ENCODE results near the gene TSPAN14. TPM values are rescaled to one million over a fixed set of nuclear protein-coding genes. Genes with fewer than 3 reads are reported as not detected.
"Not testable (repeated sequence)": the region's sequence is repeated elsewhere in the genome, so short reads cannot be mapped to it uniquely, and the experiment has no call there.

The TSPAN14 gene
- polyA plus RNA-seq, 2 donors, result 50.6 to 63.2 TPM

DNA sequence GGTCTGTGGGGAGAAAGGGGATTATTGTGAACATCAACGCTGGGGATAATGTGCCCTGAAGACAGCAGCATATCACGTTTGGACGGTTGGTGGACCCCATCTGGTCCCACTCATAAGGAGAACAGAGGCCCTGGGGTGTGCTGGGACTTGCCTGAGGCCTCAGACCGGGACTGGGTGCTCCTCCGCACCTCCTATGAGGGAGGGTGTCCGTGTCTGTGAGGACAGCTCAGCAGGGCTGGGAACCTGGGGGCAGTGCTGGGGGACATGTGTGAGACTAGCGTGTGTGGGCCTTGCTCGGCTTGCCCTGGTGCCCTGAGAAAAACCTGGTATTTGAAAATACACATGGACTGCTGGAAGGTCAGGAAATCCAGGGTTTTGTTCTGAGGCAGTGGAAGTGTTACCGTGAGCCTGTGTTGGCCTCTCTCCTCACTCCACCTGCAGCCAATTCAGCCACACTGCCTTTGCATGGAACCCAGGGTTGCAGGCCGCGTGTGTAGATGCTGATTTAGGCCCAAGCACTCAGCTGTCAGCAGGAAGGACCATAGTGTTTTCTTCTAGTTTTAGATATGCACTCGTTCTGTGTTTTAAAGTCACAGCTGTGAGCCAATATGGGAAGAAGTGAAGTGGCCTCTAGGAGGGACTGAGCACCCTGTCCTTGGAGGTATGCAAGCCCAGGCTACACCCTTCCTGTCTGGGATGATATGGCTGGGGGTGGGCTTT is 70.2 kb downstream of the TSPAN14 start:
- peaks cover 8 to 18% of the 10 kb centered on the region in 2 donors for H3K36me3 ChIP-seq (ENCODE audit: control insufficient read depth in 2 of 2, insufficient read depth in 2 of 2, low read length in 1 of 2)
- H3K4me1 ChIP-seq (ENCODE audit: control insufficient read depth in 2 of 2, insufficient read depth in 2 of 2, low read length in 1 of 2), result peaks cover 0 to 6% of the 10 kb centered on the region in 2 donors
- WGBS, 2 donors, result 55 to 65% methylated on average over 12 of the region's 12 CpGs
- no peak overlapping the region for H3K4me3 ChIP-seq (ENCODE audit: low read depth in 1 of 2, low read length in 2 of 2)
- peak overlapping the region in 1 of 2 donors; percentile 28 for H3K27ac ChIP-seq (ENCODE audit: low read depth in 2 of 2, low read length in 1 of 2)
- no peaks in the 10 kb centered on the region for H3K9me3 ChIP-seq (ENCODE audit: control insufficient read depth in 2 of 2, insufficient read depth in 1 of 2, low read depth in 1 of 2, low read length in 1 of 2)
- H3K27me3 ChIP-seq (ENCODE audit: control insufficient read depth in 1 of 2, insufficient read depth in 2 of 2, low read length in 2 of 2), result no peaks in the 10 kb centered on the region

DNA sequence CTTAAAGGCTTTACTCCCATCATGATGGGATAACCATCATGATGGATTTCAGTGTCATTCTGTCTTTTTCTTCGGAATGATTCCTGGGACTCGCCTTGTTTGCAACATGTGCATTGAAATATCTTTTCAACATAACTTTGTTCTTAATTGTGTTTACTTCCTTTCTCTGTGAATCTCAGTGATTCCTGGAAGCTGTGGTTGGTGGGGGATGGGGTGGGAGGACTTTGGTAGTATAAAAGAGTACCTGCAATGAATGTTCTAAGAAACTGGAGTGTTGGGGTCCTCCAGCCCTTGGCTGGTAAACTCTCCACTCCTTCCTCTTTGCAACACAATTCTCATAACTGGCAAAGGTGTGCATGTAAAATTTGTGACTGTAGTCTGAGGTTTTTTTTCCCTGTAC is 72.1 kb downstream of the TSPAN14 start:
- H3K36me3 ChIP-seq (ENCODE audit: control insufficient read depth in 2 of 2, insufficient read depth in 2 of 2, low read length in 1 of 2), result peaks cover 0 to 2% of the 10 kb centered on the region in 2 donors
- no peaks in the 10 kb centered on the region for H3K27me3 ChIP-seq (ENCODE audit: control insufficient read depth in 1 of 2, insufficient read depth in 2 of 2, low read length in 2 of 2)
- no peaks in the 10 kb centered on the region for H3K9me3 ChIP-seq (ENCODE audit: control insufficient read depth in 2 of 2, insufficient read depth in 1 of 2, low read depth in 1 of 2, low read length in 1 of 2)
- 59 to 63% methylated on average over 2 of the region's 2 CpGs for WGBS, 2 donors
- H3K4me3 ChIP-seq (ENCODE audit: low read depth in 1 of 2, low read length in 2 of 2), result no peak overlapping the region
- H3K27ac ChIP-seq (ENCODE audit: low read depth in 2 of 2, low read length in 1 of 2), result no peak overlapping the region
- peaks cover 0 to 6% of the 10 kb centered on the region in 2 donors for H3K4me1 ChIP-seq (ENCODE audit: control insufficient read depth in 2 of 2, insufficient read depth in 2 of 2, low read length in 1 of 2)

DNA sequence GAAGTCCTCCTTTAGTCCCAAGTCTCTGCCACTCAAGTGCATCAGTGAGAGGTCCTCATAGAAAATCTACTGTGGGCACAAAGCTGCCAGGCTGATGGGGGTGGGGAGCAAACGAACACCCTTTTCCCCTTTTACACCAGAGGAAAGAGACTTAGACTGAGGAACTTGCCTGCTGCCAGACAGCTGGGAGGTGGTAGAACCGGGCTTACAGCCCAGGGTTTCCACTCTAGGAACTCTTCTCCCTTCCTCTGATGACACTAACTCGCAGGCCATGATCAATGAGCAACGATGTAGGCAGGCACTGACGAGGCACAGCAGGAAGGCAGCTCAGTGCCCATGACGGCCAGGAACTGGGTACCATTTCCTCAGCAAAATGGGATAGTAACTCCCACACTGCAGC is 72.6 kb downstream of the TSPAN14 start:
- Histone ChIP-seq H3K9me3 (ENCODE audit: control insufficient read depth in 2 of 2, insufficient read depth in 1 of 2, low read depth in 1 of 2, low read length in 1 of 2) (no peaks in the 10 kb centered on the region), H3K27me3 (ENCODE audit: control insufficient read depth in 1 of 2, insufficient read depth in 2 of 2, low read length in 2 of 2) (no peaks in the 10 kb centered on the region), H3K4me3 (ENCODE audit: low read depth in 1 of 2, low read length in 2 of 2) (no peak overlapping the region), H3K36me3 (ENCODE audit: control insufficient read depth in 2 of 2, insufficient read depth in 2 of 2, low read length in 1 of 2) (no peaks in the 10 kb centered on the region), H3K4me1 (ENCODE audit: control insufficient read depth in 2 of 2, insufficient read depth in 2 of 2, low read length in 1 of 2) (peaks cover 0 to 6% of the 10 kb centered on the region in 2 donors), H3K27ac (ENCODE audit: low read depth in 2 of 2, low read length in 1 of 2) (no peak overlapping the region)
- WGBS, 2 donors, result 40 to 48% methylated on average over 6 of the region's 6 CpGs

DNA sequence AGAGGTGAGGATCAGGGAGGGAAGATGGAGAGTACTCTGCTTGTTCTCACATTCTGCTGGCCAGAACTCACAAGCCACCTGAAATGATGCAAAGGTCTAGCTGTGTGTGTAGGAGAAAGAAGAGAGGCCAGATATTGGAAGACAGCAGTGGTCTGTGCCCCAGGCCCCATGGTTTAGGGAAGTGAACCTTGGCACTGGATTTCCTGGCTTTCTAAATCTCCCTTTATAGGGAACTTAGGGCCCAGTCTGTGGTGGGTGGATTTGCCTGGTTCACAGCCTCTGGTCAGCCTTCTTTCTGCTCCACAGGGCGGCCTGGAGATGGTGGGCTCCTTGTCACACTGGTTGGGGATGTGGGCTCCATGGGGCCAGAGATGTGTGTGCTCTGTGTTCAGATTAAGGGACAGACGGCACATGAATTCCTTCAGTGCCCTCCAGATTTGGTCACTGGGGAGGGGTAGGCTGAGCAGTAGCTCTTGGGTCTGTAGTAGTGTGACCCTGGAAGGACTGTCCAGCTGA is 74.1 kb downstream of the TSPAN14 start:
- peaks cover 0 to 6% of the 10 kb centered on the region in 2 donors for H3K4me1 ChIP-seq (ENCODE audit: control insufficient read depth in 2 of 2, insufficient read depth in 2 of 2, low read length in 1 of 2)
- H3K27ac ChIP-seq (ENCODE audit: low read depth in 2 of 2, low read length in 1 of 2), result no peak overlapping the region
- no peaks in the 10 kb centered on the region for H3K36me3 ChIP-seq (ENCODE audit: control insufficient read depth in 2 of 2, insufficient read depth in 2 of 2, low read length in 1 of 2)
- WGBS, 2 donors, result 94 to 97% methylated on average over 2 of the region's 2 CpGs
- H3K4me3 ChIP-seq (ENCODE audit: low read depth in 1 of 2, low read length in 2 of 2), result no peak overlapping the region
- no peaks in the 10 kb centered on the region for H3K9me3 ChIP-seq (ENCODE audit: control insufficient read depth in 2 of 2, insufficient read depth in 1 of 2, low read depth in 1 of 2, low read length in 1 of 2)
- H3K27me3 ChIP-seq (ENCODE audit: control insufficient read depth in 1 of 2, insufficient read depth in 2 of 2, low read length in 2 of 2), result no peaks in the 10 kb centered on the region

DNA sequence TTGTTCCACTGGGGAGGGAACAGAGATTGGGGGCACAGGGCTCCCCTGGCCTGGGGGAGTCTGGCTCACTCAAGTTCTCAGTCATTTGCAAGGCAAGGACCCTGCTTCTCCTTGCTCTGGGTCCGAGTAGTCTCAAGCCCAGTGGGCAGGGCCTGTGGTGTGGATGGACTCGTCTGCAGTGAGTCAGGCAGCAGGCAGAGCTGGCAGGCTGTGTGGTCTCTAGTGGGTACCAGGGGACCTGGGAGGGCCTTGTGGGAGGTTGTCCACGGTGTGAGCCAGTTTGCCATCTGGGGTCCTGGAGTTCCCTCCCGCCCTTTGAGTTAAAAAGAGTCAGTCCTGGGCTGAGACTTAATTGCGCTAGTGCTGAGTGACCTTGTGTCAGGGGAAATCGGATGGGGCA is 74.8 kb downstream of the TSPAN14 start:
- 75 to 79% methylated on average over 6 of the region's 6 CpGs for WGBS, 2 donors

DNA sequence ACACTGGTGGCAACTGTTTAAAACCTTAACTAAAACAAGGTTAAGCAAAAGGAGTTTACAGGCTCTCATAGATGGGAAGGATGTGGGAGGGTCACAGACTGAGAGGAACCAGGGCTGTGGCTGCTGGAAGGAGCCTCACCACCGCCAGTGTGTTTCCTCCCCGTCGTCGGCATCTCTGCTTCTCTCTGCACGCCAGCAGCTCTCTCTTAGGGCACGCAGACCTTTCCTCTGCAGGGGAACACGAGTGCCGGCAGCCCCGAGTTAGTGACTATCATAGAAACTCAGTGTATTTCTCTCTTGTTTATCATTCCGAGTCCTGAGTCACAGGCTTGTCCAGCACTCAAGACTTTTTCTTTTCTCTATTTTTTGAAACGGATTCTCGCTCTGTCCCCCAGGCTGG is 75.5 kb downstream of the TSPAN14 start:
- Histone ChIP-seq H3K4me1 (ENCODE audit: control insufficient read depth in 2 of 2, insufficient read depth in 2 of 2, low read length in 1 of 2) (no peaks in the 10 kb centered on the region), H3K36me3 (ENCODE audit: control insufficient read depth in 2 of 2, insufficient read depth in 2 of 2, low read length in 1 of 2) (no peaks in the 10 kb centered on the region), H3K4me3 (ENCODE audit: low read depth in 1 of 2, low read length in 2 of 2) (no peak overlapping the region), H3K27ac (ENCODE audit: low read depth in 2 of 2, low read length in 1 of 2) (peak overlapping the region in 1 of 2 donors; percentile 51), H3K27me3 (ENCODE audit: control insufficient read depth in 1 of 2, insufficient read depth in 2 of 2, low read length in 2 of 2) (no peaks in the 10 kb centered on the region), H3K9me3 (ENCODE audit: control insufficient read depth in 2 of 2, insufficient read depth in 1 of 2, low read depth in 1 of 2, low read length in 1 of 2) (no peaks in the 10 kb centered on the region)
- 77 to 79% methylated on average over 12 of the region's 12 CpGs for WGBS, 2 donors

More for the DNA sequence above, 74.8 kb downstream of the TSPAN14 start:
- H3K27me3 ChIP-seq (ENCODE audit: control insufficient read depth in 1 of 2, insufficient read depth in 2 of 2, low read length in 2 of 2), result no peaks in the 10 kb centered on the region
- H3K4me3 ChIP-seq (ENCODE audit: low read depth in 1 of 2, low read length in 2 of 2), result no peak overlapping the region
- no peaks in the 10 kb centered on the region for H3K9me3 ChIP-seq (ENCODE audit: control insufficient read depth in 2 of 2, insufficient read depth in 1 of 2, low read depth in 1 of 2, low read length in 1 of 2)
- no peak overlapping the region for H3K27ac ChIP-seq (ENCODE audit: low read depth in 2 of 2, low read length in 1 of 2)
- no peaks in the 10 kb centered on the region for H3K36me3 ChIP-seq (ENCODE audit: control insufficient read depth in 2 of 2, insufficient read depth in 2 of 2, low read length in 1 of 2)
- H3K4me1 ChIP-seq (ENCODE audit: control insufficient read depth in 2 of 2, insufficient read depth in 2 of 2, low read length in 1 of 2), result peaks cover 0 to 5% of the 10 kb centered on the region in 2 donors

GRCh38 chr10:80530251-80530650 is 76.1 kb downstream of the TSPAN14 start:
- Histone ChIP-seq H3K4me1 (ENCODE audit: control insufficient read depth in 2 of 2, insufficient read depth in 2 of 2, low read length in 1 of 2) (no peaks in the 10 kb centered on the region), H3K27ac (ENCODE audit: low read depth in 2 of 2, low read length in 1 of 2) (no peak overlapping the region), H3K9me3 (ENCODE audit: control insufficient read depth in 2 of 2, insufficient read depth in 1 of 2, low read depth in 1 of 2, low read length in 1 of 2) (no peaks in the 10 kb centered on the region), H3K27me3 (ENCODE audit: control insufficient read depth in 1 of 2, insufficient read depth in 2 of 2, low read length in 2 of 2) (no peaks in the 10 kb centered on the region), H3K4me3 (ENCODE audit: low read depth in 1 of 2, low read length in 2 of 2) (no peak overlapping the region), H3K36me3 (ENCODE audit: control insufficient read depth in 2 of 2, insufficient read depth in 2 of 2, low read length in 1 of 2) (no peaks in the 10 kb centered on the region)
- WGBS, 2 donors, result 27 to 37% methylated on average over 2 of the region's 2 CpGs

DNA sequence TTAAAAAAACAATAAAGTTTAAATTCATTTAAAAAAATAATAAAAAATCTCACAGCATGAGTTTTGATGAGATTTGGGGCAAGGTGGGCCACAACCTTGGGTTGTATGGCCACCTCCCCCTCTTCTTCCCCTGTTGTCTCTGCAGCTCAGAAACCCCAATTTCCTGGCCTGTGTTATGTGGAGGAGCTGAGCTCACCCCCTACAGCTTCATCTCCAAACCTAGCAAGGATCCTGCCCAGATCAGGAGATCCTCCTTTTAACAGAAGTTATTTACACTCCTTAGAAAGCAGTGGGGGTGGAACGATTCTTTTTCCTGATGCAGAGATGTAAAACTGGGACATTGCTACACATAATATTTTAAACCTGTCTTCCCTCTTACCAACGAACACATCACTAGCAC is 76.7 kb downstream of the TSPAN14 start:
- Histone ChIP-seq H3K27ac (ENCODE audit: low read depth in 2 of 2, low read length in 1 of 2) (no peak overlapping the region), H3K9me3 (ENCODE audit: control insufficient read depth in 2 of 2, insufficient read depth in 1 of 2, low read depth in 1 of 2, low read length in 1 of 2) (no peaks in the 10 kb centered on the region), H3K4me3 (ENCODE audit: low read depth in 1 of 2, low read length in 2 of 2) (no peak overlapping the region), H3K27me3 (ENCODE audit: control insufficient read depth in 1 of 2, insufficient read depth in 2 of 2, low read length in 2 of 2) (no peaks in the 10 kb centered on the region), H3K4me1 (ENCODE audit: control insufficient read depth in 2 of 2, insufficient read depth in 2 of 2, low read length in 1 of 2) (no peaks in the 10 kb centered on the region), H3K36me3 (ENCODE audit: control insufficient read depth in 2 of 2, insufficient read depth in 2 of 2, low read length in 1 of 2) (no peaks in the 10 kb centered on the region)
- 30 to 42% methylated on average over 2 of the region's 2 CpGs for WGBS, 2 donors

DNA sequence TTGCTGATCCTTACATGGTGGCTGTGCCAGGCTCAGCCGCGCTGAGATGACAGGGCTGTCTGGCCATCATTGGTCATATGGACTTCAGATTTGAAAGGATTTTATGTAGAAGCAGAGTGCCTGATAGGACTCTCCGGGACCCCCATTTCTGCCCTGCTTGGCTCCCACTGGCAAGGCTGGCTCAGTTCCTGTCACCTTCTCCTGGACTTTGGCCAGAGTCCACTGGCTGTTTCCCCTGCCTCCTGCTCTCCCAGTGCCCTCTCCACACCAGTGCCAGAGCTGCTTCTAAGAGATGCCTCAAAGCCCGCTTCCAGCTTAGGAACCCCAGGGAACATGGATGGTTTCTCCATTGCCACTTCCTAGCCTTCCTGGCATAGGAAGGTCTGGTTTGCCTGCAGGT is 78.5 kb downstream of the TSPAN14 start:
- Histone ChIP-seq H3K36me3 (ENCODE audit: control insufficient read depth in 2 of 2, insufficient read depth in 2 of 2, low read length in 1 of 2) (no peaks in the 10 kb centered on the region), H3K27ac (ENCODE audit: low read depth in 2 of 2, low read length in 1 of 2) (no peak overlapping the region), H3K9me3 (ENCODE audit: control insufficient read depth in 2 of 2, insufficient read depth in 1 of 2, low read depth in 1 of 2, low read length in 1 of 2) (no peaks in the 10 kb centered on the region), H3K27me3 (ENCODE audit: control insufficient read depth in 1 of 2, insufficient read depth in 2 of 2, low read length in 2 of 2) (no peaks in the 10 kb centered on the region), H3K4me3 (ENCODE audit: low read depth in 1 of 2, low read length in 2 of 2) (no peak overlapping the region), H3K4me1 (ENCODE audit: control insufficient read depth in 2 of 2, insufficient read depth in 2 of 2, low read length in 1 of 2) (peaks cover 2 to 3% of the 10 kb centered on the region in 2 donors)
- WGBS, 2 donors, result 94 to 95% methylated on average over 4 of the region's 4 CpGs

GRCh38 chr10:80534059-80534458 is 79.9 kb downstream of the TSPAN14 start:
- not testable (repeated sequence) for H3K4me1 ChIP-seq (ENCODE audit: control insufficient read depth in 2 of 2, insufficient read depth in 2 of 2, low read length in 1 of 2); H3K9me3 ChIP-seq (ENCODE audit: control insufficient read depth in 2 of 2, insufficient read depth in 1 of 2, low read depth in 1 of 2, low read length in 1 of 2); H3K4me3 ChIP-seq (ENCODE audit: low read depth in 1 of 2, low read length in 2 of 2); H3K27me3 ChIP-seq (ENCODE audit: control insufficient read depth in 1 of 2, insufficient read depth in 2 of 2, low read length in 2 of 2); H3K36me3 ChIP-seq (ENCODE audit: control insufficient read depth in 2 of 2, insufficient read depth in 2 of 2, low read length in 1 of 2); H3K27ac ChIP-seq (ENCODE audit: low read depth in 2 of 2, low read length in 1 of 2)
- 90 to 92% methylated on average over 2 to 19 of the region's 25 CpGs for WGBS, 2 donors

Data from esophagus (tissue), 2 donors.